Central memory CD4-positive, alpha-beta T cell (primary cell): Measurements from ENCODE around the gene PI4KA.

Source experiments
- DNase-seq: peaks from one replicate; pipeline ENCODE4 v3.0.0; 2022

PI4KA gene

DNA sequence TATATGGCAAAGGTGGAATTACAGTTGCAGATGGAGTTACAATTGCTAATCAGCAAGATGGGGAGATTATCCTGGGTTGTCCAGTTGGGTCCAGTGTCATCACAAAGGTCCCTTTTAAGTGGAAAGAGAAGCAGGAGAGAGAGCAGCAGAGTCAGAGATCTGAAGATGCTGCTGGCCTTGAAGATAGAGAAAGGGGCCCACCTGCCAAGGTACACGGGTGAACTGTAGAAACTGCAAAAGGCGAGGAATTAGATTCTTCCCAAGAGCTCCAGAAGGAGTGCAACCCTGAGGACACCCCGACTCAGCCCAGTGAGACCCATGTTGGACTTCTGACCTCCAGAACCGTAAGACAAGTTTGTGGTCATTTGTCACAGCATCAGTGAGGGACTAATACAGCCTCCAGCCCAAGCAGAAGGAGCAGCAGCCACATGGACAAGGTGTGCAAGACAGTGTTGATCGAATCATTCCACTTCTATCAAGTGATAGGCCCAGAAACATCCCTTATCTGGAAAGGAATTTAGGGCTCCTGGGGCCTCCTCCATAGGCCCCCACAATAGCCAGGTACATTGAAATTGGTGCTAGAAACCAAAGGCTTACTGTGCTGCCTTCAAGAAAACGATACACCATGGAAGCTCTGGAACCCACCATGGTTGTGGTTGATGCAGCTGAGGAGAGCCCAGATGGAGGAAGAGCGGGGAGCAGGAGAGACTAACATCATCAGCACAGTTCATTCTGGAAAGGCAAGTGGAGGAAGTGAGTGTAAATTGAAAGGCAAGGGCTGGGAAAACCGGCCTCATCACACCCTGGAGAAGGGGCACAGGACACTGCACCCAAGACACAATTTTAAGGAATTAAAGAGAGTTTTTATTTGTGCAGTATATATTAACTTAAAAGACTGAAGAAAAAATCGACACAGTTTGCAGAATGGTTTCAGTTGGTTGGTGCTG is 23.5 kb upstream of the PI4KA start:
- no peak for DNase-seq

DNA sequence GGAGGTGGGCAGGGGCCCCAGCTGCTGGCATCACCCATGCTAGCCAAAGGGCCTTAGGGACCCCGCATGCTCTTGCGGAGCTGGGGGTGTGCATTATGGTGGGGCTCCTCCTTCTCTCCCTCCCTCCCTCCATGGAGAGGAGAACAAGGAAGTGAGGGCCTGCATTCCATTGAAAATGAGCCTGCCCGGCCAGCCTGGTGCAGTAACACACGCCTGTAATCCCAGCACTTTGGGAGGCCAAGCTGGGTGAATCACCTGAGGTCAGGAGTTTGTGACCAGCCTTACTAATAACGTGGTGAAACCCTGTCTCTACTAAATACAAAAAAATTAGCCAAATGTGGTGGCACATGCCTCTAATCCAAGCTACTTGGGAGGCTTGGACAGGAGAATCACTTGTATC is 22.6 kb upstream of the PI4KA start:
- no peak for DNase-seq

DNA sequence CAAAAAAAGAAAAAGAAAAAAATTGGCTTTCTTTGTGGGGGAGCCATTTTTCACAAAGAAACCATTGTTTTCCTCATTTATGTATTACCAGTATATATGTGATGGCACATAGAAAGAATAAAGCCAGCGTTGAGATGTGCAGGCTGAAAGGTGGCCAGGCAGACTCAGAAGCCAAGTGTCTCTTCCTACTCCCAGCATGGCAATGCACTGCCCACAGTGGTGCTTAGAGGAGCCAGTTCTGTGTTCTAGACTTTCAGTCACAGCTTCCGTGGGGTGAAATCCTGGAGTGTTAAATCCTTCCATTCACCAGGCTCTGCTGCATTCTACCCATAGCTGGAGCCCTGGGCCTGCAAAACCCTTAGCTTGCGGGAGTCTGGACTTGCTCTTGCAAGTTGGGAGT is 19.1 kb upstream of the PI4KA start:
- DNase-seq, result no peak

DNA sequence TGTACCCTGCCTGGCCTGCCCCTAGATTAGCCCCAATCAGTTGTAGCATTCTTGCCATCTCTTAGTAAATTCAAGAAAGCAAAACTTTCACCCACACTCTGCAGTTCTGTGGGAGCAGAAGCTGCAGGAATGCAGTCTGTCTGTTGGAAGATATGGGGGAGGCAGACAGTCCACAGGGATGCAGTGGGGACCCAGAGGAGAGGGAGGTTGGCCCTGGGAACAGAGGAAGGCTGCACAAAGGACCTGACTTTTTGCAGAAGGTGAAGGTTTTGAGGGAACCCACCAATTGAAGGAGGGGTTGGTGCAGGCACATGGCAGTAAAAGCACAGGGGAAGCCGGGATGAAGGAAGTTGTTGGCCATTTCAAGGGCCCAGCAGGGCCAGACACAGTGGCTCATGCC is 16.7 kb upstream of the PI4KA start:
- DNase-seq, result no peak

DNA sequence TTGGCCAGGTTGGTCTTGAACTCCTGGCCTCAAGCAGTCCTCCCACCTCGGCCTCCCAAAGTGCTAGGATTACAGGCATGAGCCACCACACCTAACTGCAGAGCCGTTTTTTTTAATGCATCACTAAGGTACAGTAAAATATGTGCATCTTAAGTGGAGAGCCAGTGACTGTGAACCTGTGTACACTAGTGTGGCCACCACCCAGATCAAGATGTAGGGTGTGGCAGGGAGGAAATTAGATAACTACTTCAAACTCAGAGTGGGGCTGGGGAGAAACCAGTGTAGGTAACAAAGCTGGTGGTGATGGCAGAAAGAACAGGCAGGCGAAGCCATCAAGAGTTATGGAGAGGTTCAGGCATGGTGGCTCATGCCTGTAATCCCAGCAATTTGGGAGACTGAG is 14.6 kb upstream of the PI4KA start:
- no peak for DNase-seq

DNA sequence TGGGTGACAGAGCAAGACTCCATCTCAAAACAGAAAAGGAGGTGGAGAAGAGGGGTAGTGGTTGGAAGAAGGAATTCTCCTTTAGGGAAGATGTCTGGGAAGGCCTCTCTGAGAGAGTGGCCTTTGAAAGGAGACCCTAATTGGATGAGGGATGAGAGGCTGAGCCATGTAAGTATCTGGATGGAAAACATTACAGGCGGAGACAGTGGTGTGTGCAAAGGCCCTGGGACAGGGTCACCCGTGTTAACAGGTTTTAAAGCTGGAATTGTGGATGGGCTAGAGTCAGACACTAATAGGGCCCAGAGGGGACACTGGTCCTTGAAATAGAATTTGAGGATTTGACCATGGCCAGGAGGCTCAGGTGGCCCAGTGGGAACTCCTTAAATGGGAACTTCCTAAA is 10.6 kb upstream of the PI4KA start:
- DNase-seq, result no peak

DNA sequence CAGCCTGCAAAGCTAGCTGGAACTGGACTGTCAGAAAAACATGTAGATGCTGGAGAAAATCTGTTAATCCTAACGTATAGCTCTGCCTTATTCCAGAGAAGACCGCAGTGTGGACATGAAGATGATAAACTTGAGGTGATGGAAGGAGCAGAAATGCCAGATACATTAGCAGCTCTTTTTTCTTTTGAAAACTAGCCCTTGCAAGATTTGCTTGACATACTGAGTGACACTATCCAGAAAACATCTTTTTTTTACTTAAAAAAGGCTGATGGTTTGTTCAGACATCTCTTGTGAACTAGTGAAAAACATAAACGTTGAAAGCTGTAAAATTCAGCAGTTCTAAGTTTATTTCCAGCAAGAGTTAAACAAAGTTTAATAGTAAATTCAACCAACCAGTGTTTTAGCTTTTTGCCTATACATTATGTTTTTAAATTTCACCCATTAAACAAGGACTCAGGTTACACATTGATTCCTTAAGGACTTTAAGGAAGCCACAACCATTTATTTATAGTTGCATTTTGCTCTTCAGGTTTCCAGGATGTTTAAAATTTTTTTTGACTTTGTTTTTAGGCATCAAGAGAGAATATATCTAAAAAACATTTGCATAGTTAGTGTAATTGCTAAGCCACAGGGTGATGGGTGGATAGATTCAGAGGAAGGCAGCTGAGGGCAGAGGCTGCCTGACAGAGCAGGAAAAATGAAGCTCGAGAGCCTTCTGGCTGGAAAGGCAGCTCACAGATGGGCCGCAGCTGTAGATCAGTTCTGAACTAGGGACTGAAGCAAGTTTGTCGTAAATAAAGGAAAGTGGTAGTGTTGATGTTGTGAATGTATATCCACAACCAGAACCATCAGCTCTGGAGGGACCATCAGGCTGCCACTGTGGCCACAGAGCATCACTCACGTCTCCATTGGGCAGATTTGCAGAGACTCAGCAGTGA is 9.7 kb upstream of the PI4KA start:
- DNase-seq, result no peak

DNA sequence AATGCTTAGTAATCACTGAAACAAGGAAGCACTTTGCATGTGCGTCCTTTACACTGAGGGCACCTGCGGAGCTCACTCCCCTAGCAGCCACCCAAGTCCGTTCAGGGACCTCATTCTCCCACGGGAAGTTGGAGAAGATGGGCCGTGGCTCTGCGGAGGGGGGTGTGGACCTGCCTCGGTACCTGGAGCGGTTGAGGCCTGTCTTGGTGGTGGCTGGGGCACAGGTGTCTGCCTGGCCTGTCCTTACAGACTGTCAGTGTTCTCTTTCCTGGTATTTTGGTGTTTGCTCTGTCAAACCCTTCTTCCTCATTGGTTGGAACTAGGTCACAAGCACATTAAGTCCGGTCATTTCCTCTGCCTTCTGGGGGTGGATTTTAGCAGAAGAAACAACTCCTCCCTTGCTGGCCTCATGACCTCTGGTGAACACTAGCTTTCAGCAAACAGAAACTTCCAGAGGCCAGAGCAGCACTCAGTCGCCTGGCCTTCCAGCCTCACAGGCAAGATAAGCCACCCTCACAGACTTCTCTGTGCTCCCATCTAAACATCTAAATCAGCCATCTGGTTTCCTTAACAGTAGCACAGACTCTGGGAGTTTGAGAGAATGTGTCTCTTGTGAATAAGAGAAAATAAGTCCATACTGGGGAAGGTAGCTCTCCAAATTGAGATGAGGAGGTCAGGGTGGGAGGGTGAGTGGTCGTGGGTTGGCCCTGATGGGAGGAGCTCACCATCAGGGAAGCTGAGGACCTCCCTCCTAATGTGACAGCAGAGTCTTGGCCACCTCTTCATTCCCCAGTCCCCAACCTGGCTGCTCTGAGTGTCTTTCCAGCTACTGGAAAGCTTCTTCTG is 8.8 kb upstream of the PI4KA start:
- DNase-seq, result no peak

DNA sequence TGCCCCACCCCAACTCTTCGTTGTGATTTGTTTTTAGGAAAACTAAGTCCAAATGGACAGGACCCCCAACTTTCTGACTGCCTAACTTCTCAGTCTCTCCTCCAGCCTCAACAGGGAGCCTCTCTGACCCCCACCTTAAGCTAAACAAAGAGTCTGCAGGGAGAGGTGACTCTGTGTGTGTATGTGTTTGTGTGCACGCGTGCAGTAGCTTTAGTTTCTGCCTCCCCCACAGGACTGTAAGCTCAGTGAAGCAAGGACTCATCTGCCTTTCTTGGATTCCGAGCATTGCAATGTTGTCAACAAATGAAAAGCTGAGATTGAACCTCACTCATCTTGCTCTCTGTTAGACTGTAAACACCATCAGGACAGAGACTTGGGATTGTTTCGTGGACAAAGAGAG is 8.1 kb upstream of the PI4KA start:
- DNase-seq, result no peak

DNA sequence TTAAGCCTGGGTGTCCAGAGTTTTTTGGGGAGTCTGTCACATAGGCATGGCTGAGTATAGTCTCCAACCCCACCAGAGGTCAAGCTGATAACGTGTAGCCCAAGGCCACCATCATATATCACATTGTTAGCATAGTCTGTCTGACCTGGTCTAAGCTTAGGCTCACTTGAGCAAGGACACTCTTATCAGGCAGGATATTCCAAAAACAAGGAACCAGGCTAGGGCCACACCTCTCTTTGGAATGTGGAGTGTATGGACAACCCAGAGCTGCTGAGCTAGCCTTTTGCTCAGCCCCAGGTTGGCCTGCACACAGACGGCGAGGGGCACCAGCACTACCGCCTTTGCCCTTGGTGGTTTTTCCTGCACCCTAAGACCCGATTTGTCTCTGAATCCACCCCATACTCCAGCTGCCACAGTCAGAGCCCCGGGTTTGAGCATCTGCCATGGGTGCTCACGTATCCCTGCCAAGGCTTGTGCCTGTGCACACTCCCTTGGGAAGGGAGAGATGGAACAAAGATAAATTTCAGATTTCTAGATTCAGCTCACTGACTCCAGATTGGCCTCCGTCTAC is 7.3 kb upstream of the PI4KA start:
- DNase-seq, result no peak

DNA sequence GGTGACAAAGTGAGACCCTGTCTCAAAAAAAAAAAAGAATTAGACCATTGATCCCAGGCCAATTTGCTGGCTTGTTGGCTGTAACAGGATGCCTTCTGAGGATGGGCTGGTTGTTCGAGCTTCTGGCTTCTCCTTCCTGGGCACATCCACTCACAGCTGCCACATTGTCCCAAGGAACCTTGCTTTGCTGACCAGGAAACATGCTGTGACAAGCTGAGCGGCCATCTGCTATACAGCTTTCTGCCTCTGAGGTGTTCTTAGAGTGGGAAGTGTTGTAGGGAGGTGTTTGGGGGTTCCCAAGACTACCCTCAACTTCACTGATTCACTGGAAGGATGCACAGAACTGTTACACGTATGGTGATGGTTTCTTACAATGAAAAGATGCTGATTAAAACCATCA is 6.7 kb upstream of the PI4KA start:
- DNase-seq, result no peak

DNA sequence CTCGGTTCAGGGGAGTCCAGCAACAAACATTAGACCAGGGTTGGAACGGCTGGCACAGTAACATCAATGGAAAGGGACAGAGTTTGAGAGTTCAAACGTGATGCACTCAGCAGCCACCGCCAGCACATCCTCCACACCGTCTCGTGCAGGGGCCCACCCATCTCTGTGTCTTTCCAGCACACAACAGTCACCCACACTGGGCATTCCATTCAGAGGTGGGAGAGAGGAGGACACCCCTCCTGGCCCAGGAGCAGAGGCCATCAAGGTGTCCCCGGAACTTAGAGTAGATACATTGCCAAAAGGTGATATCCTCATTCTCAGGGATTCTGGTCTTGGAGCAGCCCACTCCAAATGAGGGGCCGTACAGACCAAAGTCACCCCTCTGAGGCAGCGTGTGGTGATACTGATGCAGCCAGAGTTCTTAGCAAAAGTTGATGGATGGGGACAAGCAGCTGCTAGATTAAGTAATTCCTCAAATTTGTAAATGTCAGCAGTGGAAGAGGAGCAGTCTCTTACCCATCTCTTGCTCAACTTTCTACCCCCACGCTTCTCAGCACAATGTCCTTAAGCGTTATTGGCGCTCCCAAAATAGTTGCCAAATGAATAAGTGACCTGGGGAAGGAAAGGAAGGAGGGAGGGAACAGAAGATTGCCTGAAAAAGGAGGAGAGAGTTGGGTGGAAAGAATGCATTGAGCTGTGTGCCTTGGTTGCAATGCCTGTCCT is 5.7 kb upstream of the PI4KA start:
- no peak for DNase-seq

DNA sequence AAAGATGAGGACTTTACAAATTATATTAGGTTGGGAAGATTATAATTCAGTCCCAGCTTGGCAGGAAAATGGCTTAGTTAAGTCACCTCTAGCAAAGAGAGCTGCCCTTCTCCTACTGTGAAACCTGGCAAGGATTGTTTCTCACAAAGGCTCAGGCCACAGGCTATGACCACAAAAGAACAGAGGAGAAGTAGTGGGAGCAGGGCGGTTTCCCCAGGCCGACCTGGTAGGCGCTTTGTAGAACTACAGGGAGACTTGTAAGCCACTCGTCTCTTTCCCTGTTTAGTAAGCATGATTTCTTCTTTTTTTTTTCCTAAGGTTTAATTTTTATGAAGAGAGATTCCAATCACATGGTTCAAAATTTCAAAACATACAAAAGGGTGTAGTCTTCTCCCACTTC is 4.8 kb upstream of the PI4KA start:
- no peak for DNase-seq

DNA sequence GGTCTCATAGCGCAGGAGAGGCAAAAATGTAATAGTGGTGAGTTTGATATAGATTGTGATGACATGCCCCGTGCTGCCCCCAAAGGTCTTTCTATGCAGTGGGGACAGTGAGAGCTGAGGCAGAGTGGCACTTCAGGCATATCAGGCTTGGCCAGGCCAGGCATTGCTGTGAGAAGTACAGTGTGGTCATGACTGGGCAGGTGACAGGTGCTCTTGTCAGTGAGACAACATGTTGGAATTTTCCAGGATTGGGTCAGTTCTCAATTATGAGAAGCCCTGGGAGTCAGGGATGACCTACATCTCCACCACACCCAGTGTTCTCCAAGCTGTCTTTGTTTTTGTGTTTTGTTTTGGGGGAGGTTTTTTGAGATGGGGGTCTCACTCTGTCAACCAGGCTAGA is 3.9 kb upstream of the PI4KA start:
- DNase-seq, result no peak

DNA sequence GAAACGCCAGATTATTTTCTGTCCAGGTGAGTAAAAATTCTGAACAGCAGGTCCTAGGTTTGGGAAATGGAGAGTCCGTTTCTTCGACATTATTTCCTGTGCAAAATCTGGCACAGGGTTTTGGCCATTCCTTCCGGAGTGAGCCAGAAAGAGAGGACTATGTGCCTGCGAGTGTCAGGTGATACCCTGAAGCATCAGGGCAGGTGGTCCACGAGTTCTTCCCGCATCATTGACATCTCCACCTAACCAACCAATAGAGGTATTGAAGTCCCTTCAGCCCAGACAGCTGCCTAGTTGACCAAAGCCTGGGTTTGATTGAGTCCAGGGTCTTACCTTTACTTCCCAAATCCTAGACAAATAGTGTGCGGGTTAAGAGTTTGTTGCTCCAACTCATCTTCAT is 1.0 kb upstream of the PI4KA start:
- no peak for DNase-seq

DNA sequence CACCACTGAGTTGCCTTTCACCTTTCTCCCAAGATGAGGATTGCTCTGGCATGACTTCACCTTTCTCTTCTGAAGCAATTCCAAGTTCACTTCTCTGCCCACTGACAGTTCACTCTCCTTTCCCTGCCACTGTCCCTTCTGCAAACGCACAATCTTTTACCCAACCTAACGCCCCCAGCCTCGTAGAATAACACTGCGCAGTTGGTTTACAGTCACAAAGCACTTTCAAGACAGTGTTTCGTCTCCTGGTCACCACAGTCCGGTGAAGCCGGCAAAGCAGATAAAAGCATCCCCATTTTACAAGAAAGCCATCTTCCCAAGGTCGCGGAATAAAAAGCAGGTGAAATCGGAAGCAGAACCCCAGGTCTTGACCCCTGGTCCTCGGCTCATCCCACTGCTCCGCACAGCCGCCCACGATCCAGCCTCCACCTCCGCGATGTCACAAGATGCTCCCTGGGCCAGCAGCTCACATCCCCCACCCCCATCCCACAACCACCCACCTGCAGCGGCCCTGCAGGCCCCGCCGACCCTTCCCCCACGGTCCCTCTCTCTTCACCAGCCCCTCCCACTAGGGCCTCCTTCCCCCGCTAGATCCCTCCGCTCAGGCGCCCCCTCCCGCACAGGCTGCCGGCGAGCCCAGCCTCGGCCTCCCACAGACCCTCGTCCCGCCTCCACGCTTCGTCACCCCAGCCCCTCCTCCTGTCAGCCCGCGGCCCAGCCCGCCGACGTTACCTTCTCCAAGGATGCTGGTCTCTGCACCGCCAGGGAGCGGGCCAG is 585 bp downstream of the PI4KA start:
- no peak for DNase-seq

DNA sequence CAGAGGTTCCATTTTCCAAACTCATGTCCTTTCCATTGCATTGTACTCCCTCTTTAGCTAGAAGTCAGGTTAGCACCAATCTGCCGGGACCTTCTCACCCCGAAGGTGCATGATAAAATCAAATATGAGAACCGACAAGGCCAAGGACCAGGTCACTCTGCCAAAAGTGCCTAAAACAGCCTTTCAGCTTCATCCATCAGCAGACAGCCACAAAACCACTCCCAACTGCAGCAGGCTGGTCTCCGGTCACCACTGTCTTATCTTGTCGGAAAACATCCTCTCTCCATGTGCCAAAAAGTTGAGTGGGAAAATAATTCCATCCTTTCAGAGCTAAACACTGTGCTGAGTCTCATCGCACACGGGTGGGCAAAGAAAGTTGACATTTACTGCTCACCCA is 1.4 kb downstream of the PI4KA start:
- DNase-seq, result no peak

DNA sequence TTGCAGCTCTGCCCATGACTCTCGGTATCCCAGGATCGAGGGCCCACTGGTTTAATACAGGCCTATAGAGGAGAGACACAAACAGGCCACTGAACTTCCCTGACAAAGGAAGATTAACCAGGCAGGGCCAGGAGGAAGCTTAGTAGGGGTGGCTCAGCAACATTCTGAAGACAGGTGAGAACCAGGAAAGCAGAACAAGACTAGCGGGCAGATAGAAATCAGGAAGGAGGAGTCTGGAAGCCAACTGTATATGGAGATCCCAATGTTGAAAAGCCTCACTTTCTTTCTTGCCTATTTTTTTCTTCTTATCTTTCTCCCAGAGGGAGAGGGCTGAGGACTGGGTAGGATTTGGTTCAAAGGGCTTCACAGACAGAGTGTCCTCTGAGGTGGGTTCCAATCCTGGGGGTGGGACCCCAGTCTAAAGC is 5.4 kb downstream of the PI4KA start:
- no peak for DNase-seq

DNA sequence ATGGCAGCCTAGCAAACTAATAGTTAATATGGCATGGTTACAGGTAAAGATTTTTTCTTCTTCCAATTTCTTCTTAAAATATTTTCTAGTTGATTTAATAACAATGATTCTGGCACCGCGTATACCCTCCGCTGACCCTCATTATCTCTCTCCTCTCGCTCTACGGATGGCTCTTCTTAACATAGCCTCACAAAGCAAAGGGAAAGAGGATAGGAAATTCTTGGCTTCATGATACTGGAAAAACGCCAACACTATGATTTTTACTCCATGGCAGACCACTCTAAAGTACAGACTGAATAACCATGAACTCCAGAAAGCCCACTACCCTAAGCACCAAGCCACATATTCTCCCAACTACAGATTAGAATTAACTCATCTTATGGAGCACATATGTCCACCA is 6.1 kb downstream of the PI4KA start:
- no peak for DNase-seq

DNA sequence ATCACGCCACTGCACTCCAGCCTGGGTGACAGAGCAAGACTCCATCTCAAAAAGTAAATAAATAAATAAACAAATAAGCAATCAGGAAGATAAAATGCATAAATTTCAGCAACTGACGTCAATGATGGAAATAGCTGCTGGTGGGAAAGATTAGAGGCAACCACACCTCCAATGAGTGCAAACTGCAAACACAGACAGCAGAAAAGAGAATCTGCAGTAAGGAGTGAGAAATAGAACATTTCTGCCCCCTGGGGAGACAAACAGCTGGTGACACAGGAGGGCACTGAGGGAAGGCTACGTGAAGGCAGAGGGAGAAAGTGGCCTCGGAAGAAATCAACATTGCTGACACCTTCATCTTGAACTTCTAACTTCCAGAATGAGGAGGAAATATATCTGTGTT is 6.5 kb downstream of the PI4KA start:
- no peak for DNase-seq

DNA sequence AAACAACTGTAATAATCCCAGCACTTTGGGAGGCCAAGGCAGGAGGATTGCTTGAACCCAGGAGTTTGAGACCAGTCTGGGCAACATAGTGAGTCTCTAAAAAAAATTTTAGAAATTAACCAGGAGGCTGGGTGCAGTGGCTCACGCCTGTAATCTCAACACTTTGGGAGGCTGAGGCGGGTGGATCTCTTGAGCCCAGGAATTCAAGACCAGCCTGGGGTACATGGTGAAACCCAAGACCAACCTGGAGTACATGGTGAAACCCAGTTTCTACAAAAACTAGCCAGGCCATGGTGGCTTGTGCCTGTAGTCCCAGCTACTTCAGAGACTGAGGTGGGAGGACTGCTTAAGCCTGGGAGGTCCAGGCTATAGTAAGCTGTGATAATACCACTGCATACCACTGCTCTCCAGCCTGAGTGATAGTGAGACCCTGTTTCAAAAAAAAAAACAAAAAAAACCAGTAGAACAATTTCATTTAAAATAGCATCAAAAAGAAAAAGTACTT is 11.2 kb downstream of the PI4KA start:
- DNase-seq, result no peak
